Epithelial cell of esophagus (primary cell): ENCODE measurements around the gene GNB1L.

Experiments
- DNase-seq: peaks from one replicate; pipeline ENCODE4 v3.0.0; 2010; ENCODE audit warnings: low read depth
- H3K4me3 ChIP-seq: 2 replicates; pipeline ENCODE4 v1.5.1; 2011; ENCODE audit warnings: mild to moderate bottlenecking, low read length, control low read depth
- TF ChIP-seq, protein P1 (sequence below): IDR thresholded peaks from 2 replicates; pipeline ENCODE4 v1.5.1; 2011; ENCODE audit warnings: low read depth, mild to moderate bottlenecking, low read length, control low read depth, inconsistent platforms; ENCODE audit not compliant: insufficient read depth; ENCODE audit errors: missing control alignments

The GNB1L gene

DNA sequence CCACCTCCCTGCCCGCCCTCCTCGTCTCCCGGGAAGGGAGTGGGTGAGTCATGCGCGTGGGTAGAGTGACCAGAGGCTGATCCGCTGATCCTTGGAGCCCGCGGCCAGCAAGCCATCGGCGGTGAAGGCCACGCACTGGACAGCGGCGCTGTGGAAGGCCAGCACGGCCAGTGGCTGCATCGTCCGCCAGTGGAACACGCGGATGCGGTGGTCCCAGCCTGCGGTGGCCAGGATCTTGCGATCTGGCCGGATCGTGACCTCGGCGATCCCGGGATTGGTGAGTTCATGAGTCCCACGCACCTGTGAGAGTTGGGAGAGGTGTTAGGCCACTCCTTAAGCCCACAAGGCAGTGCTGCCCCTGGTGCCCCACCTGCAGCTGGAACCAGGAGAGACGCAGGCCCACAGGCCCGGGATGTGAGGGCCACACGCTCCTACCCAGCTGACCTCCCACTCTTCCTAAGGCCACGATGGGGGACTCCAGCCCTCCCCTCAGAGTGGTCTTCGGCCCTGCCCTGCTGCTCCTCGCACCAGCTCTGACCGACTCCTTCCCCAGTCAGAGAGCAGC, 65.9 kb downstream of the GNB1L start:
- TF ChIP-seq, protein P1, sequence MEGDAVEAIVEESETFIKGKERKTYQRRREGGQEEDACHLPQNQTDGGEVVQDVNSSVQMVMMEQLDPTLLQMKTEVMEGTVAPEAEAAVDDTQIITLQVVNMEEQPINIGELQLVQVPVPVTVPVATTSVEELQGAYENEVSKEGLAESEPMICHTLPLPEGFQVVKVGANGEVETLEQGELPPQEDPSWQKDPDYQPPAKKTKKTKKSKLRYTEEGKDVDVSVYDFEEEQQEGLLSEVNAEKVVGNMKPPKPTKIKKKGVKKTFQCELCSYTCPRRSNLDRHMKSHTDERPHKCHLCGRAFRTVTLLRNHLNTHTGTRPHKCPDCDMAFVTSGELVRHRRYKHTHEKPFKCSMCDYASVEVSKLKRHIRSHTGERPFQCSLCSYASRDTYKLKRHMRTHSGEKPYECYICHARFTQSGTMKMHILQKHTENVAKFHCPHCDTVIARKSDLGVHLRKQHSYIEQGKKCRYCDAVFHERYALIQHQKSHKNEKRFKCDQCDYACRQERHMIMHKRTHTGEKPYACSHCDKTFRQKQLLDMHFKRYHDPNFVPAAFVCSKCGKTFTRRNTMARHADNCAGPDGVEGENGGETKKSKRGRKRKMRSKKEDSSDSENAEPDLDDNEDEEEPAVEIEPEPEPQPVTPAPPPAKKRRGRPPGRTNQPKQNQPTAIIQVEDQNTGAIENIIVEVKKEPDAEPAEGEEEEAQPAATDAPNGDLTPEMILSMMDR: no peak
- H3K4me3 ChIP-seq: no peak overlapping the region
- DNase-seq: no peak

- no peak overlapping the region for H3K4me3 ChIP-seq
- TF ChIP-seq, protein P1: no peak
- no peak for DNase-seq
Observed at GRCh38 chr22:19787849-19788141, 66.9 kb downstream of the GNB1L start.

DNA sequence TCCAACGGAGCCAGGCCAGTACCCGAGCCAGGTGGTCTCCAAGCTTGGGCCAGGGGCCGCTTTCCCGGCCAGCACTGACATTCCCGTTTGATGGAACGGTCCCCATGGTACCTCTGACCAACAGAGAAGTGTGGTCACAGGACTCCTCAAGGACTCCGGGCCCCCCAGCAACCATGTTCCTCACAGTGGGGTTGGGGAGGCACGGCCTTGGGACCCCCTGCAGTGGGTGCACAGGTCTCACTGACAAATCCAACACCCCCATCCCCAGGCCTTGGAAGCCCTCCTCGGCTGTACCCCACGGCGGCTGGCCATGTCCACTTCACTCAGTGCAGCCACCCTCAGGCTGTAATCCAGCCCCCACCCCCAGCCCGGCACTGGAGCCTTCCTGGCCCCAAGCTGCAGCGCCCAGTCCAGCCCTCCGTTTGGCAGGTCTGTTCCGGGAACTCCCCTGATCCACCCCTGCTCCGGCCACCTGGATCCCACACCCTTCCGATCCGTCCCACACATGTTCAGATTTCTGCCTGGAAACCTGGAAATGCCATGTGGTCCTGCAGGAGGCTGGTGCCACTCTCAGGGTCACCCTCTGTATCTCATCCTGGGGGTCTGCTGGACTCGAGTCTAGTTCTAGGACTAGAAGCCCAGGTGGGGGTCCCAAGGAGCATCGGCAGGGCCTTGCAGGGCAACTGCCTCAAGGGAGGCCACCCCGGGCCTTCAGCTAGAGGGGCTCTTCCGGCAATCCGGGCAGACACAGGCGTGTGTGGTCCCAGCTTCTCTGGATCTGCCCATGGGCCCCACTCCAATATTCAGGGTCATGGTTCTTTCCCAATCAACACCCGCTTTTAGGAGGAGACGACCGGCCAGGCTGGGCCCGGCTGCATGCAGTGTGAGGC, 67.5 kb downstream of the GNB1L start:
- no peak for DNase-seq
- no peak overlapping the region for H3K4me3 ChIP-seq
- TF ChIP-seq, protein P1: no peak

GRCh38 chr22:19786264-19786585, 68.4 kb downstream of the GNB1L start:
- H3K4me3 ChIP-seq: no peak overlapping the region
- TF ChIP-seq, protein P1: no peak
- no peak for DNase-seq

DNA sequence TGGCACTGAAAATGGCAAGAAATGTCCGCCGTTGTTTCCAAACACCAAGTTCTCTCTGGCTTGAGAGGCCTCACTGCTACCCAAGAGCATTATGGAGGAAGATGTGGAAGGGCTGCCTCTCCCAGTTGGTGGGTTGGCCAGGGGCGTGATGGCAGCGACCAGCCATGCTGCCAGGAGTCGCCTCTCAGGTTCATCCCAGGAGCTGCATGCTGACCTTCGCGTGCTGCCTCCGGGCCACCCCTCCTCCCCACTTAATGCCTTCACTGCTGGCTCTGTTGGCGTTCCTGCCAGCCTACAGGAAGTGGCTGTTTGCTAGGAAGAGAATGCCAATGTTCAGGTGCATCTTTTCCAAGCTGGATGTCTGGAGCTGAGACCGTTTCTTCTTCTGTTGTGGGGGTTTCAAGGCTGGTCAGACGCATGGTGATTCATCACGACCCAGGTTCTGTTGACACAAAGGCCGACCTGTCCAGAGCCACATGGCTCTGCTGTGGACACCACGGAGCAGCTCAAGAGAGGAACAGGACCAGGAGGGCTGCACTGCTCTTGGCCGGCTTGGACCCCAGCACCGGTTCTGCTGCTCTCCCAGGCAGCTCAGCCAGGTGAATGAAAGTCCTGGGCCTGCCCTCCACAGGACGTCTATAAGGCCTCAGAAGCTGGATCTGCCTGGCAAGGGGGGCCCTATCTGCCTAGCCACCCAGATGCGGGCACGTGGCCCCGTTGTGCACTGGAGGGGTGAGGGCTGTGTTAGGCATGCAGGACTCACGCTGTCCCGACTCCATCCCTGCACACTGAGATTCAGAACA, 69.0 kb downstream of the GNB1L start:
- no peak for DNase-seq
- no peak overlapping the region for H3K4me3 ChIP-seq
- TF ChIP-seq, protein P1: no peak

DNA sequence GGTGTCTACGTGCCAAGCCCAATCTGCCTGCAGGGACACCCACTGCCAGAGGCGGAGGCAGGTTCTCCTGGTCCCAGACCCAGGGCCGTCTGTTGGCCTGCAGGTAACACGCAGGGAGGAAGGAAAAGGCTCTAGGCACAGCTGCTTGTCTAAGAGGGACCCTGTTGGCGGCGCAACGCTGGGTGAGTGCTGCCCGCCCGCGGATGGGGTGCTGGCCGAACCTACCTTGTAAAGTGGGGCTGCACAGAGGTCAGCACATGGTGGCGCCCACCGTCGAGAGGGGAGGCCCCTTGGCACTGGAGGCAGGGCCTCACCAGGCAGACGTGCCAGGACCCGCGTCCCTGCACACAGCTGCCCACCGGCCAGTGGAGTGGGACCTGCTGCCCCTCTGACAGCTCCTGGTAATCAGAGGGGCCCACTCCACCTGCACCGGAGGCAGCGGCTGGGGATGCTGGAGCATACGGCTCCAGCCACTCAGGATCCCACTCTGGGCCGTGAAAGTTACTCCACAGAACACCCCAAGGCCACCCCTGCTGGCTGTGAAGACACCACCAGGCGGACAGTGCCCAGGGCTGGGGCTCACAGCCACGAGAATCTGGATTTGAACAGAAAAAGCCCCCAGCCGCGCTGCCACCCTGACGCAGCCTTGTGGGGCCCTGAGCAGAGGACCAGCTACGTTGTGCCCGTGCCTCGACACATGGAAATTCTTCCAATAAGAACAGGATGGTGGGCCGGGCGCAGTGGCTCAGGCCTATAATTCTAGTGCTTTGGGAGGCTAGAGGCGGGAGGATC, 70.1 kb downstream of the GNB1L start:
- TF ChIP-seq, protein P1: no peak
- H3K4me3 ChIP-seq: no peak overlapping the region

More for the DNA sequence above, 70.1 kb downstream of the GNB1L start:
- DNase-seq: no peak
